Umbilical cord (tissue), 1 donor: ENCODE results near the gene RRP8. TPM values are rescaled to one million over a fixed set of nuclear protein-coding genes. Genes with fewer than 3 reads are reported as not detected.

Experiments used
- total RNA-seq: library from RNA; depleted of rRNA; stranded (reverse); fragments of >200 nt; gene quantifications from one replicate; pipeline ENCODE4 v1.2.3, GENCODE V29; 2014; ENCODE audit warnings: low replicate concordance; ENCODE audit not compliant: insufficient read depth

Gene RRP8
- total RNA-seq, 1 donor from 2014 or later: 10.6 TPM

Other genes with a start within 250 kb of the RRP8 start
- gene SMPD1, start 213.1 kb downstream of the RRP8 start, total RNA-seq: 18.1 TPM
- gene APBB1, start 184.5 kb downstream of the RRP8 start, total RNA-seq: 28.9 TPM
- gene HPX, start 162.6 kb downstream of the RRP8 start, total RNA-seq: 3.4 TPM
- 49.8 TPM for gene TRIM3, start 129.7 kb downstream of the RRP8 start, total RNA-seq
- 33.2 TPM for gene ARFIP2, start 122.3 kb downstream of the RRP8 start, total RNA-seq
- 26.7 TPM for gene TIMM10B, start 122.1 kb downstream of the RRP8 start, total RNA-seq
- 9.1 TPM for gene DNHD1, start 106.3 kb downstream of the RRP8 start, total RNA-seq
- 296 TPM for gene ILK, start 158 bp upstream of the RRP8 start, total RNA-seq
- gene TAF10, start 8.6 kb upstream of the RRP8 start, total RNA-seq: 15.4 TPM
- 59.7 TPM for gene TPP1, start 15.8 kb upstream of the RRP8 start, total RNA-seq
- gene DCHS1, start 52.2 kb upstream of the RRP8 start, total RNA-seq: 37.6 TPM
- gene MRPL17, start 79.7 kb upstream of the RRP8 start, total RNA-seq: 55.4 TPM
- 4.3 TPM for gene OR2AG2, start 168.4 kb upstream of the RRP8 start, total RNA-seq
- gene OR2AG1, start 179.4 kb upstream of the RRP8 start, total RNA-seq: 4.6 TPM
- 1.9 TPM for gene OR6A2, start 196.1 kb upstream of the RRP8 start, total RNA-seq
- gene OR10A5, start 242.1 kb upstream of the RRP8 start, total RNA-seq: not detected